Measurements from ENCODE around the gene AIPL1. TPM values are rescaled to one million over a fixed set of nuclear protein-coding genes. Genes with fewer than 3 reads are reported as not detected.
A peak's percentile ranks its signal among the peaks of the same experiment; 100 is the strongest.

The AIPL1 gene
- total RNA-seq, 2 donors from 2014 or later = not detected

DNA sequence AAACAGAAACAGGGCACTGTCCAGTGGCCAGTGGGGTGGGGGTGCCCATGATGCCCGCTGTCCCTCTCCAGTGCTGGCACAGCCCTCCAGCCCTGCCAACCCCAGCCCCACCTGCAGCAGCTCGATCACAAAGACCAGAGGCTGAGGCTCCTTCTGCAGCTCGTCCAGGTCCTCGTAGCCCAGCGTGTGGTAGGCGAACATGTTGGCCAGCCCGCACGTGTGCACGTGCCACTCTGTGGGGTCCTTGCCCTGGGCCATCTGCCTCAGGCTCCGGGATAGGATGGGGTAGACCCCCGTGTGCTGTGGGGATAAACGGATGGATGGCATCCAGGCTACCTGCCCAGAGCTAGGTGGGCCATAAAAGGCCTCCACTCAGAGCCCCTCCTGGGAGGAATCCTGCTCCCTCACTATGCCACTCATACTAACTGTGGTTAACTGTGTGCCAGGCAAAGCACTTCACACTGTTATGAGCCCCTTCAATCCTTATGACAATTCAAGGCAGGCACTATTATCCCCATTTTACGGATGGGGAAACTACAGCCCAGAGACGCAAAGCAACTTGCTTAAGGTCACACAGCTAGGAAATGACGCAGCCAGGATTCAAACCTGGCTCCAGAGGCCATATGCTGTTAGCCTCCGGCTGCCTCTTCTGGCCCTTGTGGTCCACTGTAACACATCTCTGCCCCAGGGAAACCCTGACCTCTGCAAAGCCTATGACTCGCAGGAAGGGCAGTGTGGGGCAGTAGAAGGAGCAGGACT is 6.5 kb downstream of the AIPL1 start:
- Mint-ChIP-seq H3K9me3 (peaks cover 4% of the 10 kb centered on the region), H3K27ac (peak overlapping the region in 1 of 2 donors; percentile 63), H3K27me3 (peaks cover 14 to 22% of the 10 kb centered on the region in 2 donors), H3K4me1 (ENCODE audit: low read depth in 2 of 2) (peaks cover 10 to 13% of the 10 kb centered on the region in 2 donors), H3K4me3 (peak overlapping the region; percentile 66), H3K36me3 (peaks cover 13% of the 10 kb centered on the region)
- DNase-seq (ENCODE audit: low spot score) (no peak), ATAC-seq (no peak)

GRCh38 chr17:6427279-6427781 is 7.6 kb downstream of the AIPL1 start:
- H3K4me3 Mint-ChIP-seq = peak overlapping the region; percentile 66
- peak overlapping the region; percentile 63 to 68 for H3K27ac Mint-ChIP-seq
- peaks cover 10 to 13% of the 10 kb centered on the region in 2 donors for H3K4me1 Mint-ChIP-seq (ENCODE audit: low read depth in 2 of 2)
- peak; percentile 75 for DNase-seq (ENCODE audit: low spot score)
- H3K27me3 Mint-ChIP-seq = peaks cover 18 to 30% of the 10 kb centered on the region in 2 donors
- peaks cover 13% of the 10 kb centered on the region for H3K36me3 Mint-ChIP-seq
- ATAC-seq = peak; percentile 84 to 88
- H3K9me3 Mint-ChIP-seq = peaks cover 4% of the 10 kb centered on the region

- Mint-ChIP-seq H3K27ac (no peak overlapping the region), H3K27me3 (peaks cover 18 to 30% of the 10 kb centered on the region in 2 donors), H3K4me1 (ENCODE audit: low read depth in 2 of 2) (peaks cover 10 to 16% of the 10 kb centered on the region in 2 donors), H3K4me3 (no peak overlapping the region), H3K9me3 (peaks cover 4% of the 10 kb centered on the region), H3K36me3 (peaks cover 13% of the 10 kb centered on the region)
- DNase-seq (ENCODE audit: low spot score) = no peak
- ATAC-seq = no peak
These were observed 8.4 kb downstream of the AIPL1 start for GRCh38 chr17:6426356-6427101.

DNA sequence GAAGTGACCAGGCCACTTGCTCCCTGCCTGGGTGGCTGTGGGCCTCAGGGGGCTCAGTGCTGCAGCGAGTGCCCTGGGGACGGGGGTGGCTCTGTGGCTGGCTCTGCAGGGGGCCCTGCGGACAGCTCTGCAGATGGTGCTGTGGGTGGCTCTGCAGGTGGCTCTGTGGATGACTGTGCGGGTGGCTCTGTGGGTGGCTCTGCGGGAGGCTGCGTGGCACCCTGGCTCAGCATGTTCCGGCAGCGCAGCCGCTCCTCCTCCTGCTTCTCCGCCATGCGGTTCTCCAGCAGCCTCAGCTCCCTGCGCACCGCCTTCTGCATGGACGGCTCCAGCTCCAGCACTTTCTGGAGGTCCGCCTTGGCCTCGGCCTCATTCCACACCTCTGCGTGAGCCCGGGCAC is 9.5 kb downstream of the AIPL1 start:
- Mint-ChIP-seq H3K9me3 (peaks cover 4% of the 10 kb centered on the region), H3K4me1 (ENCODE audit: low read depth in 2 of 2) (peaks cover 10 to 16% of the 10 kb centered on the region in 2 donors), H3K27me3 (peaks cover 20 to 32% of the 10 kb centered on the region in 2 donors), H3K4me3 (no peak overlapping the region), H3K27ac (no peak overlapping the region), H3K36me3 (peaks cover 7% of the 10 kb centered on the region)
- ATAC-seq (no peak), DNase-seq (ENCODE audit: low spot score) (no peak)

DNA sequence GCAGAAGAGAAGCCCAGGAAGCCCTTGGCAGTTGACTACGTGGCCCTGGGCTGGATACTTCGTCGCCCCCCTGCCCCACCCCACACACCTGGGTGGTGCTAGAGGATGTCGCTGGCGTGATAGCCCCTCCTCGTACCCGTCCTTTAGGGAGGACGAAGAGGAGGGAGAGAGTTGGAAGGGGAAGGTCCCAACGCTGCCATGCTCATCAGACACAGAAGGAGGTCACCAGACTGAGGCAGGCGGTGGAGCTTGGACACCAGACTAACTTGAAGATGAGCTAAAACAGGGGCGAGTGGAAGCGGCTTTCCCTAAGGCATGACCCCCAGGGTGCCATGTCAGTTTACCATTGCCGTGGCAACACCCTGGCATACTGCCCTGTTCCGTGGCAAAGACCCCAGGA is 11.0 kb downstream of the AIPL1 start:
- no peaks in the 10 kb centered on the region for H3K9me3 Mint-ChIP-seq
- no peaks in the 10 kb centered on the region for H3K36me3 Mint-ChIP-seq
- ATAC-seq (no peak), DNase-seq (ENCODE audit: low spot score) (no peak)
- H3K27ac Mint-ChIP-seq = no peak overlapping the region
- peaks cover 21 to 28% of the 10 kb centered on the region in 2 donors for H3K27me3 Mint-ChIP-seq
- peaks cover 10 to 16% of the 10 kb centered on the region in 2 donors for H3K4me1 Mint-ChIP-seq (ENCODE audit: low read depth in 2 of 2)
- H3K4me3 Mint-ChIP-seq = no peak overlapping the region

GRCh38 chr17:6422654-6423241 is 12.2 kb downstream of the AIPL1 start:
- DNase-seq (ENCODE audit: low spot score) = no peak
- peaks cover 21 to 28% of the 10 kb centered on the region in 2 donors for H3K27me3 Mint-ChIP-seq
- no peaks in the 10 kb centered on the region for H3K9me3 Mint-ChIP-seq
- ATAC-seq = no peak
- H3K4me3 Mint-ChIP-seq = no peak overlapping the region
- no peaks in the 10 kb centered on the region for H3K36me3 Mint-ChIP-seq
- H3K27ac Mint-ChIP-seq = no peak overlapping the region
- H3K4me1 Mint-ChIP-seq (ENCODE audit: low read depth in 2 of 2) = peaks cover 9 to 12% of the 10 kb centered on the region in 2 donors

DNA sequence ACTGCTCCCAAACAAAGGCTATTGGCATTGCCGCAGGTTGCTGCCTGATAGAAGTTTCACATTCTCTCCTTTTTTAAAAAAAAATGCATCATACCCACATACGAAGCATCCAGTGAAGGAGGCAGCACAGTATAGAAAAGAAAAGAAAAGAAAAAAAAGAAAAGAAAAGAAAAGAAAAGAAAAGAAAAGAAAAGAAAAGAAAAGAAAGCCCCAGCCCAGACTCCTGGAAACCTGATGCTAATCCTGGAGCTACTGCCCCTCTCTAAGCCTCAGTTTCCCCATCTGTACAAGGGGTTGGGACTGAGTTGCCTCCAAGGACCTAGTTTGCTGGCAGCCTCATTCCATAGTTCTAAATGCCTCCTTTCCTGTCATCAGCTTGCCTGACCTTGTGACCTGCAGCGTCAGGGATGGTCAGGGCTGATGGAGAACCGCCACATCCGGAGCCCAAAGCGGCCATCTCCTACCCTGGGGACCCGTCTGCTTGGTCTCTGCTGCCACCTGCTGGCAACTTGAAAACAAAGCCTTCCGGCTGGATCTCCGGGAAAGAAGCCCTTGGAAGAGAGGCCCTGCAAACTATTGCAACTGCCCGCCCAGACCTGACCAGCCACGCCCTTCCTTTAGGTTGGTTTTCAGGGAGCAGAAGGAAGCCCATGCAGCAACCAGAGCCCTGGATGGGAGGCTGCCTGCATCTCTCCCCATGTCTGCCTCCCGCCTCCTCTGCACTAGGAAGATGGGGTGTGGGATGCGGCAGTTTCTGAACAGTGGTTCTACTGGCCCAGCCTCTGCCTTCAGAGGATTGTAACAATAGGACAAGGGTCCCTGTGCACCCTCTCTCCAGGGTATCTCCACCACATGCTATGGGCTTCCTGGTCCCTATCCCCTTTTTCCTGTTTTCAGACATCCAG is 13.0 kb downstream of the AIPL1 start:
- no peaks in the 10 kb centered on the region for H3K9me3 Mint-ChIP-seq
- H3K4me3 Mint-ChIP-seq = no peak overlapping the region
- peak; percentile 87 for DNase-seq (ENCODE audit: low spot score)
- H3K4me1 Mint-ChIP-seq (ENCODE audit: low read depth in 2 of 2) = peaks cover 1 to 4% of the 10 kb centered on the region in 2 donors
- H3K27me3 Mint-ChIP-seq = peaks cover 21 to 25% of the 10 kb centered on the region in 2 donors
- no peak overlapping the region for H3K27ac Mint-ChIP-seq
- ATAC-seq = peak; percentile 80 to 88
- H3K36me3 Mint-ChIP-seq = no peaks in the 10 kb centered on the region

DNA sequence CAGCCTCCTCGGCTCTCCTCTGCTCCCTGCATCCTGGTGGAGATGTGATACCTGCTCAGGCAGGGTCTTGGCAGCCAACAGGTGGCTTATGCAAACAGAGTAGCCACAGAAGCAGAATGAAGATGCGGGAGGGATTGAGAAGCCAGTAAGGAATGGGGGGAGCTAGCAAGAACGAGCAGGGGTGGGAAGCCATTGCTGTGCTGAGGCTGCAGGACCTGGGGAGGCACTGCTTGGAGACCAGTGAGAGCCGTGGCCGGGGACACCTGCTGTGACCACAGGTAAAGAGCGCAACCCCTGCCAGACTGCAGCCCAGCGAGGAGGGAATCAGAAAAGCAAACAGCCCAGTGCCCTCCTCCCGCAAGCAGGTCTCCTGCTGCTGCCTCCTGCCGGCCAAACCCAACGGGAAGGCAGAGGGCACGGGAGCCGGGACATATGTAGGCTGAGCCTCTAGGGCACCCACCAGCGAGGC is 14.7 kb downstream of the AIPL1 start:
- ATAC-seq (no peak), DNase-seq (ENCODE audit: low spot score) (no peak)
- Mint-ChIP-seq H3K4me1 (ENCODE audit: low read depth in 2 of 2) (peaks cover 0 to 3% of the 10 kb centered on the region in 2 donors), H3K27ac (no peak overlapping the region), H3K4me3 (no peak overlapping the region), H3K9me3 (no peaks in the 10 kb centered on the region), H3K36me3 (no peaks in the 10 kb centered on the region), H3K27me3 (peaks cover 19 to 23% of the 10 kb centered on the region in 2 donors)

- ATAC-seq (no peak), DNase-seq (ENCODE audit: low spot score) (no peak)
- Mint-ChIP-seq H3K27ac (no peak overlapping the region), H3K4me3 (no peak overlapping the region), H3K9me3 (no peaks in the 10 kb centered on the region), H3K36me3 (no peaks in the 10 kb centered on the region), H3K4me1 (ENCODE audit: low read depth in 2 of 2) (no peaks in the 10 kb centered on the region), H3K27me3 (peaks cover 14 to 19% of the 10 kb centered on the region in 2 donors)
These were observed 19.3 kb downstream of the AIPL1 start for GRCh38 chr17:6415616-6416015.

- DNase-seq (ENCODE audit: low spot score) (no peak), ATAC-seq (no peak)
- Mint-ChIP-seq H3K9me3 (no peaks in the 10 kb centered on the region), H3K27me3 (peaks cover 14 to 17% of the 10 kb centered on the region in 2 donors), H3K27ac (no peak overlapping the region), H3K4me3 (no peak overlapping the region), H3K4me1 (ENCODE audit: low read depth in 2 of 2) (no peaks in the 10 kb centered on the region), H3K36me3 (no peaks in the 10 kb centered on the region)
These were observed 21.9 kb downstream of the AIPL1 start for GRCh38 chr17:6413065-6413464.

DNA sequence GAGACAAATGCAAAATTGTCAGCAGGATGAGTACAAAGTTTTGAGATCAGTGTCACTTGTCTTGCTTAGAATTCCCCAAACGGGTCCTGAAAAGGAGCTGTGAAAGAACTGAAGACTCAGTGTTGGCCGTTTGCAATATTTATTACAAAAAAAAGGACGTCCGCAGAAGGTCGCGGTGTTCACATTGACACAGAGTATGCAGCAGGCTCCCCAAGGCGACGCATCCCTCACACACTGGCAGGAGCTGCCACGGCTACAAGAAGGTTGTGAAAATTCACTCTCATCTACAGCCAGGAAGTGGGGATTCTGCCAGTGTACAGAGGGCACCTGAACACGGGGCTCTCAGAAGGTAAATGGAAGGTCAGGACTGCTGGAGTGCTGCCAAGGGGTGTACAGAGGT is 26.2 kb downstream of the AIPL1 start:
- Mint-ChIP-seq H3K36me3 (no peaks in the 10 kb centered on the region), H3K9me3 (no peaks in the 10 kb centered on the region), H3K27me3 (peaks cover 16 to 23% of the 10 kb centered on the region in 2 donors), H3K4me1 (ENCODE audit: low read depth in 2 of 2) (no peaks in the 10 kb centered on the region), H3K27ac (no peak overlapping the region), H3K4me3 (no peak overlapping the region)
- no peak for ATAC-seq
- no peak for DNase-seq (ENCODE audit: low spot score)

GRCh38 chr17:6408276-6408675 is 26.6 kb downstream of the AIPL1 start:
- Mint-ChIP-seq H3K4me3 (no peak overlapping the region), H3K4me1 (ENCODE audit: low read depth in 2 of 2) (no peaks in the 10 kb centered on the region), H3K36me3 (no peaks in the 10 kb centered on the region), H3K9me3 (no peaks in the 10 kb centered on the region), H3K27ac (no peak overlapping the region), H3K27me3 (peaks cover 21 to 22% of the 10 kb centered on the region in 2 donors)
- no peak for DNase-seq (ENCODE audit: low spot score)
- ATAC-seq = no peak

- Mint-ChIP-seq H3K9me3 (no peaks in the 10 kb centered on the region), H3K36me3 (no peaks in the 10 kb centered on the region), H3K27ac (no peak overlapping the region), H3K27me3 (peaks cover 12 to 18% of the 10 kb centered on the region in 2 donors), H3K4me3 (no peak overlapping the region), H3K4me1 (ENCODE audit: low read depth in 2 of 2) (no peaks in the 10 kb centered on the region)
- no peak for ATAC-seq
- no peak for DNase-seq (ENCODE audit: low spot score)
These were observed 32.7 kb downstream of the AIPL1 start for GRCh38 chr17:6402258-6402657.
